Jurkat, Clone E6-1 (cell line): Measurements from ENCODE around the gene ICOSLG.
"Not testable (repeated sequence)": the region's sequence is repeated elsewhere in the genome, so short reads cannot be mapped to it uniquely, and the experiment has no call there.

Source experiments
- DNase-seq: peaks from one replicate; pipeline ENCODE4 v3.0.0-alpha.2; 2011; ENCODE audit warnings: low read depth, low spot score
- H3K4me3 ChIP-seq: 2 replicates; pipeline ENCODE4 v1.5.1; 2011; ENCODE audit warnings: mild to moderate bottlenecking, low read length, control low read depth, moderate library complexity

ICOSLG gene

GRCh38 chr21:44269090-44269489 is 28.3 kb upstream of the ICOSLG start:
- no peak for DNase-seq

GRCh38 chr21:44267655-44268142 is 27.0 kb upstream of the ICOSLG start:
- DNase-seq = no peak
- no peak overlapping the region for H3K4me3 ChIP-seq

More at GRCh38 chr21:44269090-44269489, 28.3 kb upstream of the ICOSLG start:
- H3K4me3 ChIP-seq = no peak overlapping the region

- DNase-seq = no peak
Measured at GRCh38 chr21:44265734-44266270, 25.1 kb upstream of the ICOSLG start.

GRCh38 chr21:44263768-44264167 is 23.0 kb upstream of the ICOSLG start:
- H3K4me3 ChIP-seq = no peak overlapping the region
- DNase-seq = no peak

More at GRCh38 chr21:44265734-44266270, 25.1 kb upstream of the ICOSLG start:
- H3K4me3 ChIP-seq = no peak overlapping the region

- H3K4me3 ChIP-seq = no peak overlapping the region
- no peak for DNase-seq
Measured at GRCh38 chr21:44263221-44263760, 22.5 kb upstream of the ICOSLG start.

- no peak overlapping the region for H3K4me3 ChIP-seq
- no peak for DNase-seq
Measured at GRCh38 chr21:44262338-44263056, 21.8 kb upstream of the ICOSLG start.

GRCh38 chr21:44261675-44262295 is 21.0 kb upstream of the ICOSLG start, which contains the start of gene DNMT3L:
DNMT3L (minus strand) TSS chr21:44261897; CDS start chr21:44261259, 638 bp downstream.
- DNase-seq = no peak
- no peak within 1 kb of the TSS for H3K4me3 ChIP-seq

GRCh38 chr21:44260791-44261631 is 20.3 kb upstream of the ICOSLG start:
- no peak overlapping the region for H3K4me3 ChIP-seq
- no peak for DNase-seq

GRCh38 chr21:44260066-44260465 is 19.3 kb upstream of the ICOSLG start:
- no peak overlapping the region for H3K4me3 ChIP-seq
- DNase-seq = no peak

- no peak overlapping the region for H3K4me3 ChIP-seq
- no peak for DNase-seq
Measured at GRCh38 chr21:44259082-44259705, 18.5 kb upstream of the ICOSLG start.

GRCh38 chr21:44258056-44258725 is 17.4 kb upstream of the ICOSLG start:
- H3K4me3 ChIP-seq = no peak overlapping the region
- no peak for DNase-seq

GRCh38 chr21:44255511-44255981 is 14.8 kb upstream of the ICOSLG start:
- DNase-seq = no peak

GRCh38 chr21:44253832-44254710 is 13.3 kb upstream of the ICOSLG start:
- DNase-seq = no peak
- no peak overlapping the region for H3K4me3 ChIP-seq

More at GRCh38 chr21:44255511-44255981, 14.8 kb upstream of the ICOSLG start:
- H3K4me3 ChIP-seq = no peak overlapping the region

GRCh38 chr21:44249204-44250037 is 8.7 kb upstream of the ICOSLG start:
- not testable (repeated sequence) for DNase-seq, H3K4me3 ChIP-seq

GRCh38 chr21:44247904-44248303 is 7.2 kb upstream of the ICOSLG start:
- H3K4me3 ChIP-seq, DNase-seq: not testable (repeated sequence)

GRCh38 chr21:44243980-44244379 is 3.2 kb upstream of the ICOSLG start:
- H3K4me3 ChIP-seq, DNase-seq: not testable (repeated sequence)
